HG02973 (cell line): ENCODE measurements around the gene ARMC2.
A peak's percentile ranks its signal among the peaks of the same experiment; 100 is the strongest.
"Not testable (repeated sequence)": the region's sequence is repeated elsewhere in the genome, so short reads cannot be mapped to it uniquely, and the experiment has no call there.

Experiments
- ATAC-seq: cut with Tn5 transposase; IDR thresholded peaks from one replicate; pipeline ENCODE4 v1.9.1; 2021; ENCODE audit warnings: moderate library complexity; ENCODE audit not compliant: unreplicated experiment

Gene ARMC2

GRCh38 chr6:108904741-108905140, 56.5 kb downstream of the ARMC2 start:
- ATAC-seq, result peak; percentile 98

GRCh38 chr6:108914235-108915022, 66.2 kb downstream of the ARMC2 start:
- no peak for ATAC-seq

- ATAC-seq, result no peak
Observed at GRCh38 chr6:108915258-108915657, 67.0 kb downstream of the ARMC2 start.

- no peak for ATAC-seq
Observed at GRCh38 chr6:108916026-108916686, 67.9 kb downstream of the ARMC2 start.

- ATAC-seq, result no peak
Observed at GRCh38 chr6:108920751-108921150, 72.5 kb downstream of the ARMC2 start.

GRCh38 chr6:108921547-108922361, 73.5 kb downstream of the ARMC2 start:
- ATAC-seq, result no peak

GRCh38 chr6:108922499-108922898, 74.3 kb downstream of the ARMC2 start:
- no peak for ATAC-seq

GRCh38 chr6:108927927-108928326, 79.7 kb downstream of the ARMC2 start:
- no peak for ATAC-seq

GRCh38 chr6:108928650-108929049, 80.4 kb downstream of the ARMC2 start:
- ATAC-seq, result no peak

GRCh38 chr6:108931090-108931489, 82.9 kb downstream of the ARMC2 start:
- not testable (repeated sequence) for ATAC-seq

- no peak for ATAC-seq
Observed at GRCh38 chr6:108937170-108937569, 88.9 kb downstream of the ARMC2 start.

- ATAC-seq, result no peak
Observed at GRCh38 chr6:108940741-108941140, 92.5 kb downstream of the ARMC2 start.

- no peak for ATAC-seq
Observed at GRCh38 chr6:108941281-108941680, 93.1 kb downstream of the ARMC2 start.

GRCh38 chr6:108941859-108942258, 93.6 kb downstream of the ARMC2 start:
- ATAC-seq, result no peak

GRCh38 chr6:108942556-108943492, 94.6 kb downstream of the ARMC2 start:
- no peak for ATAC-seq

- ATAC-seq, result no peak
Observed at GRCh38 chr6:108944071-108944470, 95.8 kb downstream of the ARMC2 start.

- no peak for ATAC-seq
Observed at GRCh38 chr6:108944707-108945680, 96.8 kb downstream of the ARMC2 start.

GRCh38 chr6:108945681-108946159, 97.5 kb downstream of the ARMC2 start:
- ATAC-seq, result no peak

GRCh38 chr6:108946695-108947094, 98.5 kb downstream of the ARMC2 start:
- no peak for ATAC-seq
